Measurements from ENCODE around the gene HES4.
"Not testable (repeated sequence)": the region's sequence is repeated elsewhere in the genome, so short reads cannot be mapped to it uniquely, and the experiment has no call there.

DNA sequence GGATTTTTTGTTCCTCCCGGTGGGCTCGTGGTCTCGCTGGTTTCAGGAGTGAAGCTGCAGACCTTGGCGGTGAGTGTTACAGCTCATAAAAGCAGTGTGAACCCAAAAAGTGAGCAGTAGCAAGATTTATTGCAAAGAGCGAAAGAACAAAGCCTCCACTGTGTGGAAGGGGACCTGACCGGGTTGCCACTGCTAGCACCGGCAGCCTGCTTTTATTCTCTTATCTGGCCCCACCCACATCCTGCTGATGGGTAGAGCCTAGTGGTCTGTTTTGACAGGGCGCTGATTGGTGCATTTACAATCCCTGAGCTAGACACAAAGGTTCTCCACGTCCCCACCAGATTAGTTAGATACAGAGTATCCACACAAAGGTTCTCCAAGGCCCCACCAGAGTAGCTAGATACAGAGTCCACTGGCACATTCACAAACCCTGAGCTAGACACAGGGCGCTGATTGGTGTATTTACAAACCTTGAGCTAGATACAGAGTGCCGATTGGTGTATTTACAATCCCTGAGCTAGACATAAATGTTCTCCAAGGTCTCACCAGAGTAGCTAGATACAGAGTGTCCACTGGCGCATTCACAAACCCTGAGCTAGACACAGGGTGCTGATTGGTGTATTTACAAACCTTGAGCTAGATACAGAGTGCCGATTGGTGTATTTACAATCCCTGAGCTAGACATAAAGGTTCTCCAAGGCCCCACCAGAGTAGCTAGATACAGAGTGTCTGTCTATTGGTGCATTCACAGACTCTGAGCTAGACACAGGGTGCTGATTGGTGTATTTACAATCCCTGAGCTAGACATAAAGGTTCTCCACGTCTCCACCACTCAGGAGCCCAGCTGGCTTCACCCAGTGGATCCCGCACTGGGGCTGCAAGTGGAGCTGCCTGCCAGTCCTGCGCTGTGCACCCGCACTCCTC is 17.8 kb upstream of the HES4 start:
- not testable (repeated sequence) for TF ChIP-seq CTCF (IDR thresholded peaks at IDR 0.05; ENCODE audit: insufficient read depth, low read depth, low read length); EZH2 (IDR thresholded peaks at IDR 0.05; ENCODE audit: insufficient read depth, low read length)
